ENCODE results near the gene C8G.

Gene C8G

GRCh38 chr9:136971746-136972145, 26.7 kb downstream of the C8G start:
- no peak for DNase-seq

GRCh38 chr9:136972335-136972734, 27.3 kb downstream of the C8G start:
- DNase-seq, result no peak

DNA sequence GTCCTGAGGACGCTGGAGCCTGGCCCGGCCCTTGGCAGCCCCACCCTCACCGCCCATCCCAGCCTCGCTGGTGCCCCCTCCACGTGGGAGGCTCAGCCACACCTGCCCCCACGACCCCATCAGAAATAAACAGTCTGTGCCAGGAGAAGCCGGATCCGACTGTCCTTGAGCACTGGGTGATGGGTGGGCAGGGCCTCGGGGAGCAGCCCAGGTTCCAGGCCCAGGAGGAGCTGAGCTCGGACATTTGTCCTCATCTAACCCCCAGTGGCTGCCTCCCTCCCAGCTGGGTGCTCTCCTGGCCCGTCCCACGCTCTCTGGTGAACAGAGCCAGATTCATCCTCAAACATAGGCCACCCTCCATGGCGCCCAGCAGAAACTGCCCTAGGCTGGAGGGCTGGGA, 27.7 kb downstream of the C8G start:
- DNase-seq, result no peak

- no peak for DNase-seq
Observed at GRCh38 chr9:136973618-136974617, 28.9 kb downstream of the C8G start.

GRCh38 chr9:136974817-136975535, 29.9 kb downstream of the C8G start:
- no peak for DNase-seq

DNA sequence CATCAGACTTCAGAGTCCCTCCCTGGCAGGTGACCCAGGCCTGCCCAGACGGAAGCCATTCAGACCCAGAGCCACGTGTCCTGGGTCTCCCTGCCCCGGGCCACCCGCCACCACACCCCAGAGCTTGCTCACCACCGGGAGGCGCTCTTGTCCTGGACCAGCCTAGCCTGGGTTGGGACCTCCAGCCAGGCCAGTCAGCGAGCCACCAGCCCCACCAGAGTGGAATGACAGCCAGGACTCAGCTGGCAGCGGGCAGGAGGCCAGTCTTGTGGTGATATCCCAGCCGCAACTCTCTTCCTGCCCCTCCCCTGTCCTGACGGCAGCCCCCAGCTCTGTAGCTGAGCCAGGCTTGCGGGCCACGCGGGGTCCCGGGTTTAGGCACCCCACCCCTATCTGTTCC, 30.6 kb downstream of the C8G start:
- no peak for DNase-seq

DNA sequence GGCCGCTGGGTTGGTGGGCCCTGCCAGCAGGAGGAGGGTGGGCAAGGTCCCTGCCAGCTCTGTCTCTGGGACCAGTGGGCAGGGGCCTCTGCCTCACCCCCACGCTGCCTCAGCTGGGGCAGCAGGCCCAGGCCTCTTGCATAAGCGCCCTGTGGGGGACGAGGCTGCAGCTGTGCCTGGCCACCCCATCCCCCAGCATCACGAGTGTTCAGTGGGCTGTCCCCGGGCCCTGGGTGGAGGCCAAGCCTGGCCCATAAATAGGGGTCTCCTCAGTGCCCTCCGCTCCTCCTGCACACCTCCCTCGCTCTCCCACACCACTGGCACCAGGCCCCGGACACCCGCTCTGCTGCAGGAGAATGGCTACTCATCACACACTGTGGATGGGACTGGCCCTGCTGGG, 32.2 kb downstream of the C8G start, which contains the start of gene PTGDS:
TSS of gene PTGDS (plus strand) at position 282 of the 400 bp plus-strand sequence. CDS start at position 357, 75 bp downstream.
- no peak for DNase-seq

DNA sequence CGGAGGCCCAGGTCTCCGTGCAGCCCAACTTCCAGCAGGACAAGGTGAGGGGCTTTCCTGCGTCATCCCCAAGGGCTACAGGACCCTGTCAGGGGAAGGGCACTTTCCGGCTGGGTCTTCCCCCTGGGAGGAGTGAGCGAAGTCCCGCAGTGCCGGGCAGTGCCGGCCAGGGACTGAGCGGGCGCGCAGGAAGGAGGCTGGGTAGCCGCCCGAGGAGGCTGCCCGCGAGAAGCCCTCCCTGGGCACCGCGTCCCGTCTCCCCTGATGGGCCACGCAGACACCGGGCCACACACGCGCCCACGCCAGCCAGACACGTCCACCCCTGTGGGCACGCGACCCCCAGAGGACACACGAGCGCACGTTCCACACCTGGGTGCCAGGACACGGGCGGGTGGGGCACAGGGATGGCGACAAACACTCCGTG, 32.6 kb downstream of the C8G start:
- DNase-seq, result no peak

GRCh38 chr9:136978073-136978864, 33.2 kb downstream of the C8G start:
- peak; percentile 37 to 54 (median 38) for DNase-seq

- DNase-seq, result no peak
Observed at GRCh38 chr9:136978865-136979544, 34.0 kb downstream of the C8G start.

- no peak for DNase-seq
Observed at GRCh38 chr9:136979769-136980587, 34.9 kb downstream of the C8G start.

- no peak for DNase-seq
Observed at GRCh38 chr9:136980669-136981478, 35.8 kb downstream of the C8G start.

- no peak for DNase-seq
Observed at GRCh38 chr9:136981588-136982231, 36.7 kb downstream of the C8G start.

GRCh38 chr9:136982232-136983051, 37.4 kb downstream of the C8G start, which contains the start of gene LCNL1:
Gene LCNL1 (plus strand): TSS chr9:136982993. CDS start chr9:136983587, 594 bp downstream.
- DNase-seq, result no peak

DNA sequence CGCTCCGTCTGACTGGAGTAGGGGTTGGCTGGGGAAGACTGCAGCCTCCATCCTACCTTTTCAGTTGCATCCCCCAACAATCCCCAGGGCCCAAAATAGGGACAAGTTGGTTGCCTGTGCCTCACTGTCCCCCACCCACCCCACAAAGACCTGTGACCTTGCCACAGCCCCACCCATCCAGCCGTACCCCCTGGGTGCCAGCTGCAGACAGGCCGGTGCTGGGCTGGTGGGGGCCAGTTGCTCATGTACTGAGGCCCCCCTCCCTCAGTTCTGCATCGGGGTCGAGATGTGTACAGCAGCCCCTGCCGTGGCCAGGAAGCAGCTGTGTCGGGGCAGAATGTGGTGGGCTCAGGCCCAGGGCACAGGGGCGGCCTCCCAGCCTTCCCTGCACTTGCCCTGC, 38.1 kb downstream of the C8G start:
- no peak for DNase-seq

DNA sequence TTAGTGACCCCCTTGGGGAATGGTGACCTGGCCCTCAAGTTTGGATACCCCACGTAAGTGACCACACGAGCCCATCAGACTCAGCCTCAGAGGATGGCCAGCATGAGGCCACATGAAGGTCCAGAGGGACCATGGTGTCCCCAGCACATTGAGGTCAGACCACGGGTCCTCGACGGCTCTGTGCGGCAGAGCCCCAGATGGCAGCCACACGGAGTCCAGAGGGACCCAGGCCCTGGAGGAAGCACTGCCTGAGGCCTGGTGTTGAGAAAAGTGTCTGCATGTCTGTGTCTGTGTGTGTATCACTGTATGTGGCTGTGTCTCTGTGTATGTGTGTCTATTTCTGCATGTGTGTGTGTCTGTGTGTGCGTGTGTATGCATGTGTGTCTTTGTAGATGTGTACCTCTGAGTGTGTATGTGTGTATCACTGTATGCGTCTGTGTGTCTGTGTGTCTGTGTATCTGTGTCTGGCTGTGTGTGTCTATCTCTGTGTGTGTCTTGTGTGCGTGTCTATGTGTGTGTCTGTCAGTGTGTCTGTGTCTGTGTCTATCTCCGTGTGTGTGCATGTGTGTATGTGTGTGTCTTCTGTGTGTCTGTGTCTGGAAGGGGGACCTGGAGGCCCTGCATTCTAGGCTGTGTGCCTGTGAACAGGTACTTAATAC, 38.7 kb downstream of the C8G start:
- no peak for DNase-seq

- no peak for DNase-seq
Observed at GRCh38 chr9:136984464-136985026, 39.5 kb downstream of the C8G start.

- no peak for DNase-seq
Observed at GRCh38 chr9:136985027-136985602, 40.1 kb downstream of the C8G start.

Data from activated CD4-positive, CD25-positive, alpha-beta regulatory T cell (primary cell).